ENCODE measurements around the gene KCTD1. TPM values are rescaled to one million over a fixed set of nuclear protein-coding genes. Genes with fewer than 3 reads are reported as not detected.

Gene KCTD1
- total and polyA plus RNA-seq, 10 of the 15 experiments (the other 5 are each of a cell fraction or from before 2014, with no cell fraction given): 1.5 to 13.4 (median 5.5) TPM

- 87% methylated on average over 7 of the region's 7 CpGs for WGBS (ENCODE audit: insufficient coverage, insufficient replicate concordance, low lambda C conversion rate, missing lambda C conversion rate)
- TF ChIP-seq ATF7 (IDR thresholded peaks at IDR 0.05; ENCODE audit: low read depth): no peak
- no peak for TF ChIP-seq FOXM1 (IDR thresholded peaks at IDR 0.05; ENCODE audit: low read depth, low read length)
- TF ChIP-seq RCOR1 (conservative IDR thresholded peaks at IDR 0.05; ENCODE audit: low read depth, low read length): no peak
- no peak for TF ChIP-seq IRF4 (IDR thresholded peaks at IDR 0.05; ENCODE audit: low read depth, low read length)
- no peak for TF ChIP-seq STAT1 (conservative IDR thresholded peaks at IDR 0.05)
- no peak for TF ChIP-seq RB1 (IDR thresholded peaks at IDR 0.05; ENCODE audit: borderline replicate concordance)
- no peak for TF ChIP-seq NR2F1 (conservative IDR thresholded peaks at IDR 0.05)
- no peak for TF ChIP-seq CEBPB (IDR thresholded peaks at IDR 0.05; ENCODE audit: borderline replicate concordance in 1 of 2, low read depth in 2 of 2, low read length in 2 of 2)
- TF ChIP-seq EP300 (IDR thresholded peaks at IDR 0.05; ENCODE audit: borderline replicate concordance in 1 of 2, control insufficient read depth in 1 of 2, low read depth in 2 of 2, low read length in 2 of 2): no peak
- no peak for TF ChIP-seq EED (IDR thresholded peaks at IDR 0.05; ENCODE audit: low read depth)
- TF ChIP-seq ZZZ3 (IDR thresholded peaks at IDR 0.05; ENCODE audit: control insufficient read depth, insufficient read length, low read depth): no peak
- no peak for TF ChIP-seq KAT2A (conservative IDR thresholded peaks at IDR 0.05; ENCODE audit: control insufficient read depth, low read depth, low read length)
- TF ChIP-seq ZNF274 (IDR thresholded peaks at IDR 0.05; ENCODE audit: insufficient read depth, insufficient read length): no peak
- no peak for TF ChIP-seq TAF1 (IDR thresholded peaks at IDR 0.05; ENCODE audit: borderline replicate concordance, low read depth, low read length)
- no peak for TF ChIP-seq JUNB (IDR thresholded peaks at IDR 0.05)
- TF ChIP-seq LARP7 (IDR thresholded peaks at IDR 0.05): no peak
- TF ChIP-seq CREM (IDR thresholded peaks at IDR 0.05; ENCODE audit: low read depth): no peak
- no peaks in the 10 kb centered on the region for H3K27me3 ChIP-seq (replicated peaks in 1 of 2; ENCODE audit: control insufficient read depth in 2 of 2, insufficient read depth in 2 of 2, low read length in 1 of 2)
- H3K9me3 ChIP-seq (replicated peaks; ENCODE audit: control insufficient read depth, insufficient read depth, low read length): no peaks in the 10 kb centered on the region
- BruUV-seq (replicated peaks): no TSS peak
- RAD21 ChIA-PET (ENCODE audit: unreplicated experiment): no interaction called here
- H3K4me3 ChIP-seq: no peak overlapping the region
- H3K4me2 ChIP-seq (ENCODE audit: control insufficient read depth, insufficient read depth): no peak overlapping the region
- no peaks in the 10 kb centered on the region for H3K36me3 ChIP-seq (ENCODE audit: control insufficient read depth in 2 of 2, insufficient read depth in 2 of 2, low read length in 1 of 2)
- SMC1A ChIA-PET (ENCODE audit: uncharacterized antibody, unreplicated experiment): interaction anchor here (1.8 kb wide), 1 partner anchor 15 kb away, joined by 4 read pairs; no protein-coding TSS in a partner anchor
- H3K9ac ChIP-seq (ENCODE audit: control insufficient read depth, insufficient read depth, low read length): no peak overlapping the region
- POLR2A ChIA-PET: no interaction called here
- no peaks in the 10 kb centered on the region for H3K4me1 ChIP-seq (ENCODE audit: control insufficient read depth, insufficient read depth, low read length)
- H3K27ac ChIP-seq (ENCODE audit: control insufficient read depth, insufficient read depth): no peak overlapping the region
- no peaks in the 10 kb centered on the region for H4K20me1 ChIP-seq (ENCODE audit: control insufficient read depth, insufficient read depth)
- no peaks in the 10 kb centered on the region for H3K79me2 ChIP-seq (ENCODE audit: control insufficient read depth, insufficient read depth, low read length)
- in situ Hi-C loops (cut with MboI) (no loop called here), intact Hi-C loops (cut with micrococcal nuclease; ENCODE audit: unreplicated experiment) (no loop called here)
- FAIRE-seq: no peak
- no peak overlapping the region for H2AFZ ChIP-seq (ENCODE audit: control insufficient read depth, low read depth, low read length)
- CTCF ChIA-PET: no interaction called here
- ATAC-seq: no peak
- DNase-seq (ENCODE audit: low read depth, low spot score): no peak
Measured at GRCh38 chr18:26503382-26503781, 45.0 kb downstream of the KCTD1 start.
